ENCODE measurements around the gene HUWE1.

DNA sequence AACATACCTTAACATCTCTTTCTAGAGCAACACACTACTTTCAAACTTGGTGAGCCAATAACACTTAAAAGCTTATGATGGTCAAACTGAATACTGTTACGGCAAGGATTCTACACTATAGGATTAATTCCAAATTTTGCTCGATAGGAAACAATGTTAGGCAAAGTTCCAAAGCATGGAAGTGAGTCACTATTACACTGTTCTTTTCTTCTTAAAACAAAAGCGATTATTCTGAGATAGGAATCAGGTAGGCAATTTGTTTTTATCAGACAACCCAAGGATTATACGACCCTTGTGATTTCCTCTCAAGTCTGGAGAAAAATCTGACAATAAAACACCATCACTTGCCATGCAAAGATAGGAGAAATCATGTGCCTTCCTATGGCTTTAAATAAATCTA lies 81.5 kb downstream of the HUWE1 start:
- TF ChIP-seq, protein P1, sequence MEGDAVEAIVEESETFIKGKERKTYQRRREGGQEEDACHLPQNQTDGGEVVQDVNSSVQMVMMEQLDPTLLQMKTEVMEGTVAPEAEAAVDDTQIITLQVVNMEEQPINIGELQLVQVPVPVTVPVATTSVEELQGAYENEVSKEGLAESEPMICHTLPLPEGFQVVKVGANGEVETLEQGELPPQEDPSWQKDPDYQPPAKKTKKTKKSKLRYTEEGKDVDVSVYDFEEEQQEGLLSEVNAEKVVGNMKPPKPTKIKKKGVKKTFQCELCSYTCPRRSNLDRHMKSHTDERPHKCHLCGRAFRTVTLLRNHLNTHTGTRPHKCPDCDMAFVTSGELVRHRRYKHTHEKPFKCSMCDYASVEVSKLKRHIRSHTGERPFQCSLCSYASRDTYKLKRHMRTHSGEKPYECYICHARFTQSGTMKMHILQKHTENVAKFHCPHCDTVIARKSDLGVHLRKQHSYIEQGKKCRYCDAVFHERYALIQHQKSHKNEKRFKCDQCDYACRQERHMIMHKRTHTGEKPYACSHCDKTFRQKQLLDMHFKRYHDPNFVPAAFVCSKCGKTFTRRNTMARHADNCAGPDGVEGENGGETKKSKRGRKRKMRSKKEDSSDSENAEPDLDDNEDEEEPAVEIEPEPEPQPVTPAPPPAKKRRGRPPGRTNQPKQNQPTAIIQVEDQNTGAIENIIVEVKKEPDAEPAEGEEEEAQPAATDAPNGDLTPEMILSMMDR (IDR thresholded peaks at IDR 0.05; ENCODE audit: low read length) = no peak
- no peak for TF ChIP-seq EZH2 (IDR thresholded peaks at IDR 0.05; ENCODE audit: borderline replicate concordance, low read length)

Data from OCI-LY1 (cell line).